HG02885 (cell line): Measurements from ENCODE around the gene PDIA4.
"Not testable (repeated sequence)": the region's sequence is repeated elsewhere in the genome, so short reads cannot be mapped to it uniquely, and the experiment has no call there.

Experiments
- ATAC-seq: cut with Tn5 transposase; IDR thresholded peaks from one replicate; pipeline ENCODE4 v1.9.1; 2021; ENCODE audit warnings: mild to moderate bottlenecking; ENCODE audit not compliant: unreplicated experiment, poor library complexity

PDIA4 gene

GRCh38 chr7:149036676-149037075 is 8.4 kb upstream of the PDIA4 start:
- ATAC-seq: no peak

GRCh38 chr7:149031353-149031910 is 3.1 kb upstream of the PDIA4 start:
- no peak for ATAC-seq

- not testable (repeated sequence) for ATAC-seq
These were observed 2.1 kb upstream of the PDIA4 start for GRCh38 chr7:149030439-149030838.

GRCh38 chr7:149027611-149028345 is 527 bp downstream of the PDIA4 start:
- ATAC-seq: no peak

- ATAC-seq: no peak
These were observed 1.2 kb downstream of the PDIA4 start for GRCh38 chr7:149027055-149027454.

GRCh38 chr7:149023662-149024061 is 4.6 kb downstream of the PDIA4 start:
- no peak for ATAC-seq

GRCh38 chr7:149022756-149023360 is 5.4 kb downstream of the PDIA4 start:
- ATAC-seq: no peak

DNA sequence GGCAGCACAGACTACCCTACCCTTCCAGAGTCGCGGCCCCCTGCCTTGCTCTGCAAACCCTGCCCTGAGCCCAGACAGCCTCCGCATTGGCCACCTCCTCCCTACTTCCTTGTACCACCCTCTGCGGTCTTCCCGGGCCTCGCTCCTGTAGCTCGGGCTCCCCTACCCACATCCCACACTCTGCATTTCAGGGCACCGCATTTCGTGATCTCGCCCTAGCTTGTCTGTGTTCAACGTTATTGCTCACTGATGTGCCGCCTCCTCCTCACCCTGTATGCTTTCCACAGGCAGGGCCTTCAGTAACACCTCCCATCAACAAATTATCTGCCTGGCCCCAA is 6.6 kb downstream of the PDIA4 start:
- peak; percentile 35 for ATAC-seq

- no peak for ATAC-seq
These were observed 7.8 kb downstream of the PDIA4 start for GRCh38 chr7:149020483-149020882.

DNA sequence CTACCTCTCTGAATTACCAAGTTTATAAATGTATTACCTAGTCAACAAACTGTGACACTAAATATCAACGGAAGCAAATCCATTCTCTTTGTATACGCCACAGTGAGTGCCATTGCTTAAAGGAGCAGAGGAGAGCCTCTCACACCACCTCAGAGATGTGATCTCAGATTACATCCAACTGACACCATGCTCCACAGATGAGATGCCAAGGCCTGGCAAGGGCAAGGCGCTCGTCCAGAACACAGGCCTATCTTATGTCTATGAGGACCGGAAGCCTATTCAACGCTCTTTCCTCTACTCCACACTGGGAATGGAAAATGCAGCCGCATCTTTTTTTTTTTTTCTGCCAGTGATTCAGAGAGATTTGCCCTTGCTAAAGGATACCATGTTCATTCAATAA is 11.4 kb downstream of the PDIA4 start:
- no peak for ATAC-seq

DNA sequence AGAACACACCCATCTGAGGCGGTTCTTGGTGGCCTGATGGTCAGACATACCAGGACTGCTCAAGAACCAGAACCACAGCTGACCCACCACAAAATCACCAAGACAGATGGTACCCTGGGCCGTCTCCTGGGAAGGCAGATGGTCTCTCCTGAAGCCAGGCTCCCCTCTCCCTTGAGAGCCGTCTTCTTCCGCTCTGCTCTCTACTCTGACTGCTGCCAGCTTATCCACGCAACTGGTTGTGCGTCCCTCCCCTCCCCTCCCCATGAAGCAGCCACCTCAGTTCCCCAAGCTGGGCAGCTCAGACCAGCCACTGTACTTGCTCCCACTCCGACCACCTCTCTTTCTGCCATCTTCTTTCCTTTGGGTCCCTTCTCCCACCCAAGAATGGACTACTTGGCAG is 14.0 kb downstream of the PDIA4 start:
- no peak for ATAC-seq

DNA sequence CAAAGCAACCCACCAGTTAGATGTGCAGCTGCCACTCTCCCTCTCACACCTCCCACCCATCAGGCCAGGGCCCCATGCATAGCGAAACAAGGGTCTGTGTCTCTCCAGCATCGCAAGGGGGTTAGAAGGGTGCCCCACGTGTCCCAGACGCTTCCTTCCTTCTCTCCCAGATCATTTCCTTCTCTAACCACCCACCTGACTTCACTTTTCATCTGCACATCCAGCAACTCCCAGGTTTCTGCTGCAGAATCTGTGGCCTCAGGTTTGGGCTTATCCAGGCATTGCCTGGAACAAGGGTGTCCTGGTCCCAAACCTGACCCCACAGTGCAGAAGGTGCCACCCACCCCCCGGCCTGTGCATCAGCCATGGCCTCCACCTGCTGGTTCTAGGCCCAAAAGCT is 14.4 kb downstream of the PDIA4 start:
- ATAC-seq: no peak

DNA sequence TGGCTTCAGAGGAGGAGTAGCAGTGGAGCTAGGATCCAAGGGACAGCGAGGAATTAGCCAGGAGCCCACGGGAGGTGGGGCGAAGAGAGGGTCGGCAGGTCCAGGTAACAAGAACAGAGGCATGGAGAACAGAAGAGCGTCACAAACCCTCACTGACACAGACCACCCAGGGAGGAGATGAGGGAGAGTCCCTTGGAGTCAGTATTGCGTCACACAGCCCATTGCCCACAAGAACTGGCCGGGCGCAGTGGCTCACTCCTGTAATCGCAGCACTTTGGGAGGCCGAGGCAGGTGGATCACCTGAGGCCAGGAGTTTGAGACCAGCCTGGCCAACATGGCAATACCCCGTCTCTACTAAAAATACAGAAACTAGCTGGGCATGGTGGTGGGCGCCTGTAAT is 15.6 kb downstream of the PDIA4 start:
- not testable (repeated sequence) for ATAC-seq

DNA sequence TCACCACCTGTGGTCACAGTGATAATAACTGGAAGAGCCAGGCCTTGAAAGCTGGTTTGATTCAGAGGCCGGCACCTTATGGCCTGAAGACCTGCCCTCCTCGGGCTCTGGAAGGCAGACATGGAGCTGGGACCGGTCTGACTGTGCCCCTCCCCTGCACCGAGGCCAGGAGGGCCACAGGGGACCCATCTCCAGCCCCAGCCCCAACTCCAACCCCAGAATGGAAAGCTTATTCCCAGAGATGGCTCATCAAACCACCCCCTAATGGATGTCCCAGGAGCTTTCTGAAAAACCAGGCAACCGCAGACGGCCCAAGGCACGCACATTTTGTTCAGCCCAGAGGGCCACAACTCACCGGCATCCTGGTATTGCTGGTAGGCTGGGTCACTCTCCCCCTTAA is 16.8 kb downstream of the PDIA4 start:
- no peak for ATAC-seq

GRCh38 chr7:149010451-149010850 is 17.9 kb downstream of the PDIA4 start:
- no peak for ATAC-seq

DNA sequence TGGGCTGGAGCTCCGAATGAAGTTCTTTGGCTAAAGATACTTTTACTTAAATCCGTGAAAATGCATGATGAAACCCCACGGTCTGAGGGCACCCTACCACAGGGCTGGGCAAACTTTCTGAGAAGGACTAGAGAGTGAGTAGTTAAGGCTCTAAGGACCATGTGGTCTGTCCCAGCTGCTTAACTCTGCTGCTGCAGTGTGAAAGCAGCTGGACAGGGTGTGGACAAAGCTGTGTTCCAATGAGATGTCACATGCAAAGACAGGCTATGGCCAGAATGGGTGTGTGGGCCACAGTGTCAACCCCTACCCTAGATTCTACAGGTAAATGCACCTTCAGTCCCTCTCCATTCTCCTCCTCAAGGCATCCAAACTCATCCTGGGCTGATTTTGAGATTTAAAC is 18.8 kb downstream of the PDIA4 start:
- no peak for ATAC-seq

- no peak for ATAC-seq
These were observed 20.7 kb downstream of the PDIA4 start for GRCh38 chr7:149007611-149008010.

GRCh38 chr7:149007146-149007545 is 21.2 kb downstream of the PDIA4 start:
- ATAC-seq: no peak

DNA sequence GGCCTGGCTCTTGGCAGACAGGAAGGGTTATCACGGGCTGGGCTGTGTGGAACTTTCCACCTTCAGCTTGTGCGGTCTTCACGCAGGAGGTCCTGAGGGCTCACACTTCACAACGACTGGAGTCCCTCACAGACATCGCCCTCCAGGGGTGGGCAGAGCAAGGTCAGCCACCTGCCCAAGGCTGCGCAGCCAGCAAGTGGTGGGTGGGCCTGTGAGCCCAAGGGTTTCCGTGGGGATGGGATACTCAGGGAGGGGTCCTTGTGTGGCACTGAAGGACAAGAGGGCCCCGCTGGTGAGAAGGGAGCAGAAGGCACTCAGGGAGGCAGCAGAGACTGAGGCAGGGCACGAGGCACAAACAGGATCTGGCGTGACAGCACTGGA is 22.0 kb downstream of the PDIA4 start:
- ATAC-seq: no peak

GRCh38 chr7:149005427-149006344 is 22.6 kb downstream of the PDIA4 start:
- peak; percentile 76 for ATAC-seq
